ENCODE data around the gene CHD9.
A peak's percentile ranks its signal among the peaks of the same experiment; 100 is the strongest.

GRCh38 chr16:53131363-53132071 is 76.7 kb downstream of the CHD9 start:
- TF ChIP-seq, protein P1, sequence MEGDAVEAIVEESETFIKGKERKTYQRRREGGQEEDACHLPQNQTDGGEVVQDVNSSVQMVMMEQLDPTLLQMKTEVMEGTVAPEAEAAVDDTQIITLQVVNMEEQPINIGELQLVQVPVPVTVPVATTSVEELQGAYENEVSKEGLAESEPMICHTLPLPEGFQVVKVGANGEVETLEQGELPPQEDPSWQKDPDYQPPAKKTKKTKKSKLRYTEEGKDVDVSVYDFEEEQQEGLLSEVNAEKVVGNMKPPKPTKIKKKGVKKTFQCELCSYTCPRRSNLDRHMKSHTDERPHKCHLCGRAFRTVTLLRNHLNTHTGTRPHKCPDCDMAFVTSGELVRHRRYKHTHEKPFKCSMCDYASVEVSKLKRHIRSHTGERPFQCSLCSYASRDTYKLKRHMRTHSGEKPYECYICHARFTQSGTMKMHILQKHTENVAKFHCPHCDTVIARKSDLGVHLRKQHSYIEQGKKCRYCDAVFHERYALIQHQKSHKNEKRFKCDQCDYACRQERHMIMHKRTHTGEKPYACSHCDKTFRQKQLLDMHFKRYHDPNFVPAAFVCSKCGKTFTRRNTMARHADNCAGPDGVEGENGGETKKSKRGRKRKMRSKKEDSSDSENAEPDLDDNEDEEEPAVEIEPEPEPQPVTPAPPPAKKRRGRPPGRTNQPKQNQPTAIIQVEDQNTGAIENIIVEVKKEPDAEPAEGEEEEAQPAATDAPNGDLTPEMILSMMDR (IDR thresholded peaks at IDR 0.05; ENCODE audit: low read depth, low read length) = no peak
- no peak for TF ChIP-seq POLR2A (IDR thresholded peaks at IDR 0.05; ENCODE audit: extremely low read depth, insufficient read length)
- TF ChIP-seq, protein P2, sequence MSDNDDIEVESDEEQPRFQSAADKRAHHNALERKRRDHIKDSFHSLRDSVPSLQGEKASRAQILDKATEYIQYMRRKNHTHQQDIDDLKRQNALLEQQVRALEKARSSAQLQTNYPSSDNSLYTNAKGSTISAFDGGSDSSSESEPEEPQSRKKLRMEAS (IDR thresholded peaks at IDR 0.05; ENCODE audit: low read depth, low read length) = no peak
- TF ChIP-seq MYC (IDR thresholded peaks at IDR 0.05; ENCODE audit: low read depth, low read length) = peak; percentile 13; the same call in 1 of the 2 replicates
